GM19025 (cell line): Measurements from ENCODE around the gene ZNF423.
"Not testable (repeated sequence)": the region's sequence is repeated elsewhere in the genome, so short reads cannot be mapped to it uniquely, and the experiment has no call there.

Experiments used
- ATAC-seq: cut with Tn5 transposase; IDR thresholded peaks from one replicate; pipeline ENCODE4 v1.9.1; 2021; ENCODE audit warnings: mild to moderate bottlenecking, low read depth, moderate library complexity; ENCODE audit not compliant: unreplicated experiment

The ZNF423 gene

DNA sequence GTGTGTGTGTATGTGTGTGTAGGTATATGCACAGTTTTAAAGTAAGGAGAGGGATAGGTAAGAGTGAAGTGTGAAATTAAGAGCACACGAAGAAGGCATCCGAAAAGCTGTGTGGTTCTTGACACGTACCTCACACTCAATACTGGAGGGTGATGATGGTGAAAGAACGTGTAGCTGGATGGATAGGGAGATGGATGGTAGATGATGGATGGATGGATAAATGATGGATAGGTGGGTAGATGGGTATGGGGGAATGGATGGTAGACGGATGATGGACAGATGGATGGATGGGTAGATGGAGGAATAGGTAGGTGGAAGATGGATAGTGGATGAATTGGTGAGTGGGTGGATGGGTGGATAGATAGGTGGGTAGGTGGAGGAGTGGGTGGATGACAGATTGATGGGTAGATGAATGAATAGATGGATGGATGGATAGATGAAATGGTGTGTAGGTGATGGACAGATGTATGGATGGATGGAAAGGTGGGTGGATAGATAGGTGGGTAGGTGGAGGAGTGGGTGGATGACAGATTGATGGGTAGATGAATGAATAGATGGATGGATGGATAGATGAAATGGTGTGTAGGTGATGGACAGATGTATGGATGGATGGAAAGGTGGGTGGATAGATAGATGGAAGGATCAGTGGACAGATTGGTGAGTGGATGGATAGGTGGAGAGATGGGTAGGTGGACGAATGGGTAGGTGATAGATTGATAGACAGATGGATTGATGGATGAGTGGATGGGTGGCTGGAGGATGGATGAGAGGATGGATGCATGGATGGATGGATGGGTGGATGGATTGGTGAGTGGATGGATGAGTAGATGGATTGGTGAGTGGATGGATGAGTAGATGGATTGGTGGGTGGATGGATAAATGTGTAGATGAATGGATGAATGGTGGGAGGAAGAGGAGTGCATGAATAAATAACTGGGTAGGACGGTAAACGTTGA lies 349.6 kb downstream of the ZNF423 start:
- not testable (repeated sequence) for ATAC-seq

DNA sequence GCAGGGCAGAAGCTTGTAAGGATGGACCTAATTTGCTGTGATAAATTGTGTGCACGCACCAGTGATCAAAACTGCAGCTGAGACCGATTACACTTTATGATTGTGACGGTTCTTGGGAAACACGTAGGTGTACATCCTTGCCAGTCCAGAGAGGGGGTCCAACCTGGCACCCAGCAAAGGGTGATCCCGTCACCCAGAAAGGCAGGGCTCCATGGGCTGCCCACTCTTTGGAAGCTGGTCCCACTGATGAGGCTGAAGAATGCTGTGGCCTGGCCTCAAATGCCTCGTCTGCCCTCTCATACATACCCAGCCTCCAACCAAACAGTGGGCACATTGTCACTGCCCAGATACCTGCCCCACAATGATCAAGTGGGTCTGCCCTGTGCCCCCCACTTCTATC lies 350.4 kb downstream of the ZNF423 start:
- ATAC-seq = no peak

DNA sequence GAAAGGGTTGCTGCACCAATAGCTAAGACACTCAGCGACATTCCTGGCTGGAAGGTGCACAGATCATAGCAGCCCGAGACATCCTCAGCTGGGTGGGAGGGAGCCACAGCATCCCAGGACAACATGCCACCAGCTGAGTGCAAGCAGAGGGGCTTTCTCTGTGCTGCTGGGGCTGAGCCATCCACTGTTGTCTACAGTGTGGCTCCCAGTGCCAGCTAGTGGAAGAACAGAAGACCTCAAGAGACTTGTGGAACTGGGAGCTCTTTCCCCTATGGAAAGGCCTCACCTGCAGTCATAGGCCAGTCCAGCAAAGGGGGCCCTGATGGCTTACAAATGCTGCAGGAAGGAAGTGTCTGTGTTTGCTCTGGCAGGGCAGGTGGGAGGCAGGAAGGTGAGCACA lies 351.3 kb downstream of the ZNF423 start:
- no peak for ATAC-seq

DNA sequence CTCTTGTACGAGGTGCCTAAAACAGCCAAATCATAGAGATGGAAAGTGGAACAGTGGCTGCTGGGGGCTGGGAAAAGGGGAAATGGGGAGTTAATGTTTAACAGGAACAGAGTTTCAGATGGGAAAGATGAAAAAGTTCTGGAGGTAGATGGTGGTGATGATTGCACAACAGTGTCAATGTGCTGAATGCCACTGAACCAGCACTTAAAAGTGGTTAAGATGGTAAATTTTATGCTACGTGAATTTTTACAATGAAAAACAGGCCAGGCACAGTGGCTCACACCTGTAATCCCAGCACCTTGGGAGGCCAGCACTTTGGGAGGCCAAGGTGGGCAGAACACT lies 351.9 kb downstream of the ZNF423 start:
- ATAC-seq = no peak

DNA sequence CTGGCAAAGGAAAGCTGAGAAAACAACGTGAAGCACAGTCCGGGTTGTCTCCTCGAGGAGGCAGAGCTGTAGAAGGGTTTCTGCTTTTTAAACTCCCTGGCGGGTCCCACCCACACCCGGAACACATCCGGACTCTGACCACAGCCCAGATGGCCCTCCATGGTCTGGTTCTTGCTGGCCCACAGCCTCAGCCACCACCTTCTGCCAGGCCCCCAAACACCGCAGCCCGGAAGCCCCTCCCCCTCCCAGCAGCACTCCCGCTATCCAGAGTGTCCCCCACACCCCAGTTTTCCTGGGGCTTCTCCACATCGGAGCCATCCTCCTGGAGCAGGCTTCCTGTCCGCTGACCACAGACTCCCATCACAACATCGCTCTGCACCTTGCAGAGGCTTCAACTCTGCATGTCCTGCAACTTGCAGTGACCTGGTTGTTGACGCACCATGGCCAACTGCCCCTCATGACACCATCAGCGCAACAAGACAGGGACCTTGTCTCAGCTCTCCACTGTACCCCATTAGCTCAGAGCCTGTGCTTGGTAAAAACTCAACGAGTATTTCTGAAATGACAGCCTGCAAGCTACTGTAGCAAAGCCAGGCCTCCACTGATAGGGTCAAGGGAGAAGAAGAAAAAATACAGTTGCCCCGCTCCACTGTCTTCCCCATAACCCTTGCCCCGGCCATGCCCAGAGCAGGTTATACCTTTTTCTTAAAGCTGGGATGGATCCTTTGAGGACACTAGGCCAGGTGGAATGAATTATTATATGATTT lies 352.5 kb downstream of the ZNF423 start:
- peak; percentile 60 for ATAC-seq

DNA sequence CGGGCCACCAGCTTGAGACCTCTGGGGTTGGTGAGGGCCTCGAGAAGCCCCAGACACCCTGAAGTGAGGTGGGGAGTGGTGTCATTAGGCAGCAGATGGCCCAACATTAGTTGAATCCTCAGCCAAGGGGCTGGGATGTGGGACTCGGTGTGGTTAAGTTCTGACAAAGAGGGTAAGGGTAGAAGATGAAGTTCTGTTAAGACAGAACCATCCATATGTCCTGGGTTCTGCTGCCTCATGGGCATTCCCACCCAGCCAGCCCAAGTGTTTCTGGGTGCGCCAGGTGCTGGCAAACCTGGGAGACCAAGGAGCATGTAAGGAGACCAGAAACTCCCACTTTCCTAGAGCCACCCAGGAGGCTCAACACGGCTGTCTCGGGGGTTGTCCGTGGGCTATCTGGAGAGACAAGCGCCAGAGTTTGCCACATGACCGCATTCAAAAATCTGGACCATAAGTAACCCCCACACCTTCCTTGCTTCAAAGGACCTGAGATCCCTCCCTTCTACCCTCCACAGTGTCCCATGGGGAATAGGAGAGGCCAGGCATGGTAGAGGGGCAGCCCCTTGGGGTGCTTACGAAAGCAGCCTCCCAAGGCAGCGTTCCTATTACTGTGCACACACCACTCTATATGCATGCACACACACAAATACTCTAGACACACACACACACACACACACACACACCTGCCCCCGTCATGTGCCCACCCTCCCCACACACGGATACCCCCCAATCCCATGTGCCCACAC lies 353.6 kb downstream of the ZNF423 start:
- no peak for ATAC-seq

DNA sequence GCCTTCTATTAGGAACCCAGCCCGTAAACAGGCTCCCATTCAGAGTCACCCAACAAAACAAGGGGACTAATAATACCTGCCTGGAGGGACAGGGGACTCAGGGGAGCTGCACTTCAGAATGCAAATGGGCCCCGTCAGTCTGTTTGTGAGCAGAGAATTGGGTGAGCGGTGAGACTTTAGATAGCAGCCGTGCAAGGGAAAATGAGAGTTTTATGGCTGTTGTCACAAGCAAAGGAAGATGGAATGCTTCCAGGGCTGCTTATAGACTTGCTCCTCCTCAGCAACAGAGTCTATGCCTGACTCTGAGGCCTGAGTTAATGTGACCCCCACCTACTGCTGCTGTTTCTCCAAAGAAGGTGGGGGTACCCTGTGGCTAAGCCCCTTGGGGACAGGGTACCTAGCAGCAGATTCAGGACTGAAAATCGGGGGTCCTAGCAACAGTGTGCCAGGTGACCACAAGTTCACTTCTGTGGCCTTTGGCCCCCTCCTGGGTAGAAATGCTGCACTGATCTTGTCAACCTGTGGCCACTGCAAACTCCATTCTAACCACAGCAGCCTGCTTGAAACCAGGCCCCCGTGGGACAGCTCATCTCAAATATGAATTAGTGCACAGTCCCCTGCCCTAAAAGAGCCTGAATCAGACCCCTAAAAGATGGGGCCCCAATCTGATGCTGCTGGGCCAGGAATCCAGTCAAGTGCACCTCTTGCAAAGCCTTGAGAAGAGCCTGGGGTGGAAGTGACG lies 355.9 kb downstream of the ZNF423 start:
- ATAC-seq = no peak

DNA sequence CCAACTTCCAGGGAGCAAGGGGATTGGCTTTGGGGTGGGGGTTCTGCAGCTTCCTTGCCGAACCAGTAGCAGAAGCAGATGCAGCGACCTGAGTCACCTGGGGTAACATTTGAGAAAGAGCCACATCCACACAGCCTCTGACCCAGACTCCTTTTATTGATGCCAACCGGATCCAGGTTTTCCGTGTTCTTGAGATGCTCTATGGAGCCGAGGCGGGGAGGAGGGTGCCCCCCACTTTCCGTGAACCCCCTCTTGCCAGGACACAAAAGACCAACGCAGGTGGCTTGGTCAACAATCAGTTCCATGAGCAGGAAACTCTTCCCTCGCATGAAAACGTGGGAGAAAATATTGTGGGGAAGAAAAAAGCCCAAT lies 356.5 kb downstream of the ZNF423 start:
- no peak for ATAC-seq

DNA sequence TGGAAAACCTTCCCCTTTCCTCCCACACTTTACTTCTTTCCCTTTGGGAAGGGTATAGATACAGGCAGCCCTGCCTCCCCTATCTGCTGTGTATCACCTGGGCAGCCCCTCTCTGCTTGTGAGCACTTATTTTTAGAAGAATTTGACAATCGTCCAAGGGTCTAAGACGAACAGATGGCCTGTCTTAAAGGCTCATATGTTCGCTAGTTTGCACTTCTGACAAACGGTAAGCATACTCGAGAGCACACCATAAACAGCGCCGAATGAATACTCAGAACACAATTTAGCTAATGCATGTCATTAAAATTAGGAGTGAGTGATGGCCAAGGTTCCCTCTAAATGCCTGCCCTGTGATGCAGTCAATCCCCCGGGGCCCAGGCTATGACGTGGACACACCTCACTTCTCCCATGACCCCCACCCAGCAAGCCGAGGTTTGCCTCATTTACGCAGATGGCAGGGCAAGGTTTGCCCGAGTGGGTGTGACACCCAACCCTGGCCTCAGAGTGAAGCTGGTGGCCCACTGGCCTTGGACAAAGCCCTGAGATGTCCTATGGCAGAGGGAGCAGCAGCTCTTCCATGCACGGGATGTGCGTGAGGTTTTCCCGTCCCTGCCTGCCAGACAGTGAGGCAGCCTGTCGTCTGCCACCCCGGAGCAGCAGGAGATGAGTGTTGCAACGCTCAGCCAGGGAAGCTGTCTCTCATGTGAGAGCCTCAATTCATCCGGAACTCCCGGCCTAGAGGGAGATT lies 357.1 kb downstream of the ZNF423 start:
- ATAC-seq = no peak

DNA sequence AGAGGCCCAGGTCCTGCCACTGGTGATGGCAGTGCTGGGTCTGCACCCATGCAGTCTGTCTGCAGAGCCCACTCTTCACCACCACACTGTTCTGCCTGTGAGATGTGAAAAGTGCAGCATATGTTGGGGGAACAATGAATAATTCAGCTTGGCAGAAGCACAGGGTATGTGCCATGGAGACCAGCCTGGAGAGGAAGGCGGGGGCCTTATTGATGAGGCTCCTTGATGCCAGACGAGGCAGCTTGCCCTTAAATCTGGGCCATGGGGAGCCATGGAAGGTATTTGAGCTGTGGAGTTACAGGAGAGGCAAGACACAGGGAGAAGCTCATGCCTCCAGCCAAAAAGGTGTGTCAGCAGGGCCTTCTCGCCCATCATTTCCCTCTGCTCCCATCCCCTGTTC lies 357.6 kb downstream of the ZNF423 start:
- no peak for ATAC-seq

DNA sequence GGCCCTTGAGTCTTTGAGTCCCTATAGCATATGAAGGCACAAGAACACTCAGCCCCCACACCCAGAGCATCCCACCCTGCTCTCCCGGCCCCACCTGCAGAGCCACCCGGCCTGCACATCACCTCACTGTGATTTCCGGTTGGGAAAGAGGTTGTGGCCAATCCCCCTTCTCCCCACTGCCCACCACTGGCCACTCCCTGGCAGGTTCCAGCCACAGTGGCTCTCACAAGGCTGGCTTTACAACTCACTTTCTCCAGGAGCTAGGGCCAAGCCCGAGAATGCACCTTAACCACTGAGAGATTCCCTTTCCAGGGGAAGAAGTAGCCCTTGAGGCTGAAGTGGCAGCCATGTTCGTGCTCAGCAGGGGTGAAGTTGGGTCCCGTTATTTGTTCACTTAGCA lies 358.4 kb downstream of the ZNF423 start:
- no peak for ATAC-seq

DNA sequence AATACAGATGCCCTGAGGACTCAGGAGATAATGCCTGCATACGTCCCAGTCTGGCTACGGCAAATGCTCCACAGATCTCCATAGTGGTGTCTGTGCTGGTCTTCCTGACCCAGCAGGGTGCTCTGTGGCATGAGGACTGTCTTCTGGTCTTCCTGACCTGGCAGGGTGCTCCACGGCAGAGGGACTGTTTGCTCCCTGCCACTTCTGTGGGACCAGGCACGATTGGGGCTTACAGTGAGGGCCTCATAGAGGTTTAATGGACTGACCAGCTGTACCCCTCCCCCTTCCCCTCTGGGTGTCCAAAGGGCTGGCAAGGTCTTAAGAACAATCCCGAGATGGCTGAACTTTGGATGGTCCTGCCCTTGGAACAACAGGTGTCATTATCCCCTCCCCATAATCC lies 359.3 kb downstream of the ZNF423 start:
- ATAC-seq = no peak

DNA sequence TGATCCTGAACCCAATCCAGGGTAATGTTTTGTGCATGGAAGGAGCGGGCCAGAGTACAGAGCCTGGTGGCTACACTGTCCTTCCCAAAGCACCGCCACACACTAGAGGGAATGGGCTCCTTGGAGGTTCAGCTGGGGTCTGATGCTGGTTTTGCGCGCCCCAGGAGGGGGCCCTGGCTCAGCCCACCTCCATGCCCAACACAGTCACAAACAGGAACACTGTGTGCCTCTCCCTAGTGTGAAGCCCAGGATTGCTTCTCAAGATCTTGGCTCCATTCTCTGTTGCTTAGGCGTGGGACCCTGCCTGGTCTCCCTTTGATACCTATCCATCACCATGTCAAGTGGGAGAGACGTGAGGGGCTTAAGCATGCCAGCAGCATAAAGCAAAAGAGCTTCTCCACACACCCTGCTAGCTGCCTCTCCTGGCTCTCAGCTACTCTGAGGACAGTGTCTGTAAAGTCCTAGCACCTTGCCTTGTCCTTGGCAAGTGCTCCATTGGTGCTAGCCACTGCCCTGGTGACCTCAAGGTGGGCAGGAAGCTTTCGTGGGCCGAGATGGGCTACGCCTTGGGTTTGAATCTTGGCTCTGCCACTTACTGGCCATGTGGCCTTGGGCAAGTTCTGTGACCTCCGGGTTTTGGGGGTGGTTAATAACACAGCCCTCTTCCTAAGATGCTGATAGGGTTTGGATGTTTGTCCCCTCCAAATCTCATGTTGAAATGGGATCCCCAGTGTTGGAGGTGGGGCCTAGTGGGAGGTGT lies 360.1 kb downstream of the ZNF423 start:
- no peak for ATAC-seq

DNA sequence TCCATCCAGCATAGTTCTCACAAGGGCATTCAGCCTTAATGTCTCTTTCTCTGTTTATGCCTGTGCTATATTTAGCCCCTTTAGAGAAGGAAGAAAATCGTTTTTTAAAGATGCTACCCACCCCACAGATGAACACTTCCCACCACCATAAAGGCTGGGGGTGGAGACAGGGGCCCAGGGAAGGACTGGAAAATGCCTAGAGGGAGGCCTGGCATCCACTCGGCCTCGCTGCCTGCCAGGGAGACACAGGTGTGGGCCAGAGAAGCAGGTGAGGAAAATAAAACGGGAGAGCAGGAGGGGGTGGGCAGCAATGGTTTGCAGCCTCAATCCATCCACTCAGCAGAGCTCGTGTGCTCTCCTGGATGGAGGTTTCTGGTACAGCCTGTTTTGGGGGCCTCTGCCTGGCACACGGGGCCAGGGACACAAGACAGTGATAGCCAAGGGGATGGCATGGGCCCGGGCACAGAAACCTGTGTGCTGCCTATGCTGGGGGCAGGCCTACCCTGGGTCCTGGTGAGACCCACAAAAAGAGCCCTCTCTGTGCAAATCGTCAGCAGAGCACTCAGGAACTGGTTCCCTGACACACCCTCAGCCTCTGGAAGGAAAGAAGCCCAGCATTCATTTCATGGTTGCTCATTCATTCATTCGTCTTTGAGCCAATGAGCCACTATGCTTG lies 360.9 kb downstream of the ZNF423 start:
- ATAC-seq = no peak

DNA sequence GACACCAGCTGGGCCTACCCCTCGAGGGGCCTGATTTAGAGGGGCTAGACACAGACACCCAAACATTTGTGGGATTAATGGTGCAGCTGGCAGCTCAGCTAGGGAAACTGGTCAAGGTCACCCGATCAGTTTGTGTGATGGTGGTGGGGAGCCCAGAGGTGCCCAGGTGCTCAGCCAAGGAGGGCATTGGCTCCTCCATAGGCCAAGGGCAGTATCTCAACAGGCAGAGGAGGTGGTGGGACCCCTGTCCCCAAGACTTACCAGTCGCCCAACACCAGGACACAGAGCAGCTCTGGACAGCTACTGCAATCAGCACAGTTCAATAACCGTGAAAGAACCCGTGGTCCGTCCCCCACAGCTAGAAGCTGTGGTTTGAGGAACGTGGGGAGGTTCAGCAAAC lies 361.4 kb downstream of the ZNF423 start:
- no peak for ATAC-seq

DNA sequence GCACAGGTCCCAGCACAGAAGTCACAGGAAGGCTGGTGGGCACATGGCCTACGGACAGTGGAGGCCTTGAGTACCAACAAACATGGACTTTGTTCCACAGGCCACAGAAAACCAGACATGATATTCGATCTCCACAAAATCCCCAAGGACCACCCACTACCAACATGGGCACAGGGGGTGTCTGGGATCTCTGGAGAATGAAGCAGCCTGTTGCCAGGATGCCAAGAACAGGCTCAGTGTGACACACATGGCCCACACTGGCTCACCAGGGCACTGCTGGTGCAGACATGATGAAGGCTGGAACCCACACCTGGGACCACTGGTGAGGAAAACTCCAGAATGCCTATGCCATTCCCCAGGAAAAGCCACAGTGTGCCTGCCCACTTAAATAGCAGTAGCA lies 362.1 kb downstream of the ZNF423 start:
- ATAC-seq = no peak

DNA sequence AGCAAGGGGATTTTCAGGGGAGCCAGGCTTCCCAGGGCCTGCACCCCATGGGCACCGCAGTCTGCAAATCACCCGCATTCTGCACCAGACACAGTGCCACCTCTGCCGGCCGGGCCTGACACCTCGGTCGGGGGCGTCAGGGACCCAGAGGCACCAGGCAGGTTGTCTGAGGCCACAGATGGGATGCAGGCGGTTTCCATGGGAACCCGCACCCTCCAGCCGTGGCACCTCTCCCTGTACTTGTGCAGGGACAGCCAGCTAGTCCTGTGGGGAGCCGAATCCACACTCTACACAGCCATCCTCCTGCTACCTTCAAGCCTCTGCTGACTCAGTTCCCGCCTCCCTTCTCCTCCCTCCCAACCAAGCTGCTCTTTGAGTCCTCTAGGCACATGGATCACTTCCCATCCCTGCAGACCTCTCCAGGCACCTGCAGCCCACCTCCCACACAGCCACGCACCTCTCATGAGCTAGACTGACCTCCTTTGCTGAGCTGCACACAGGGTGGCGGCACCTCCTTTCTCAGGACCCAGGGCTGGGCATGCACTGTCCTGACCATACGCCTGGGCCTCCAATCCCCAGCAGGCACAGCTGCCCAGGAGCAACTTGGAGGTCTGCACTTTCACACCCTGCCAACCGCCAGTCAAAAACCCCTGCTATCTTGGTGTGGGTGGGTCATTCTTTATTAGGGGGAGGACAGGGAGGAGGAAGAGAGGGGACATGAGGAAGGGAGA lies 362.9 kb downstream of the ZNF423 start:
- no peak for ATAC-seq
